Heart left ventricle (tissue), 16 donors: Measurements from ENCODE around the gene SEC14L2. TPM values are rescaled to one million over a fixed set of nuclear protein-coding genes. Genes with fewer than 3 reads are reported as not detected.

ENCODE experiments used
- ATAC-seq, 4 donors: fragments of 200-7000 bp; cut with Tn5 transposase; one replicate each; pipeline ENCODE4 v1.9.1; 2020 to 2022; ENCODE audit warnings: moderate library complexity in 4 of 4, mild to moderate bottlenecking in 3 of 4, moderate number of reproducible peaks in 1 of 4
- DNase-seq, 5 donors: peaks; one replicate each; pipeline ENCODE4 v3.0.0-alpha.2; 2020
- H3K27ac ChIP-seq, 12 donors: fragments of 200-600 bp; sonication (generic) in 4 of 12; one replicate each; pipeline versions ENCODE4 v1.5.0 to v1.8.0; 2016 to 2022; ENCODE audit warnings: mild to moderate bottlenecking in 2 of 12
- H3K27me3 ChIP-seq, 9 donors: fragments of 200-600 bp; sonication (generic) in 2 of 9; one replicate each; pipeline versions ENCODE4 v1.5.1 to v1.8.0; 2016 to 2022; ENCODE audit warnings: mild to moderate bottlenecking in 3 of 9
- H3K36me3 ChIP-seq, 9 donors: fragments of 200-600 bp; sonication (generic) in 2 of 9; one replicate each; pipeline versions ENCODE4 v1.5.0 to v1.8.0; 2018 to 2022; ENCODE audit warnings: mild to moderate bottlenecking in 2 of 9
- H3K4me1 ChIP-seq, 12 donors: fragments of 200-600 bp; sonication (generic) in 4 of 12; one replicate each; pipeline versions ENCODE4 v1.5.0 to v1.8.0; 2016 to 2022; ENCODE audit warnings: mild to moderate bottlenecking in 3 of 12
- H3K4me3 ChIP-seq, 12 donors: fragments of 200-600 bp; sonication (generic) in 4 of 12; one replicate each; pipeline versions ENCODE4 v1.5.0 to v1.8.0; 2017 to 2022; ENCODE audit warnings: mild to moderate bottlenecking in 9 of 12, moderate library complexity in 4 of 12
- H3K9me3 ChIP-seq, 12 donors: fragments of 200-600 bp; sonication (generic) in 4 of 12; one replicate each; pipeline versions ENCODE4 v1.5.0 to v1.8.0; 2016 to 2022; ENCODE audit warnings: mild to moderate bottlenecking in 1 of 12
- POLR2A ChIP-seq, 2 donors: fragments of 450-650 bp; IDR thresholded peaks; one replicate each; pipeline ENCODE4 v1.6.1; 2017; ENCODE audit warnings: antibody characterized with exemption in 2 of 2, mild to moderate bottlenecking in 2 of 2, moderate library complexity in 2 of 2
- WGBS, 4 donors: extraction: QIAGEN DNeasy Blood & Tissue Kit in 2 of 4; methylation state at CpG; one replicate each; pipeline versions ENCODE4 v1.1.5 to v1.1.7; 2013 to 2018; 5-methylcytosine and 5-hydroxymethylcytosine counted together
- intact Hi-C, 10 donors: fragments of 100-400 bp; cut with DNase I; formaldehyde crosslinking; loops; one replicate each; pipeline versions ENCODE4 v1.11.1 to v1.14.2; 2022
- polyA plus RNA-seq, 2 donors: library from polyadenylated mRNA; stranded (reverse); fragments of 200-250 nt; gene quantifications; one replicate each; pipeline ENCODE4 v1.2.3, GENCODE V29; 2013
- total RNA-seq, 9 donors: library from RNA; depleted of rRNA in 2 of 9; stranded (reverse); fragments of >200 nt in 2 of 9; fragmentation: NEBNext Ultra II Directional in 3 of 9; extraction: Animal tissue kit (Norgen Biotek cat#: 25700) in 3 of 9; gene quantifications; one replicate each; pipeline versions ENCODE4 v1.1.0 to v1.2.4, GENCODE V29; 2016 to 2023
- TF ChIP-seq, protein P1 (sequence below), 12 donors: fragments of 200-600 bp; sonication (generic) in 4 of 12; IDR thresholded peaks; one replicate each; pipeline versions ENCODE4 v1.5.0 to v1.8.0; 2018 to 2022; ENCODE audit warnings: antibody characterized with exemption in 12 of 12, mild to moderate bottlenecking in 5 of 12
- donor health status: ischemic (EF 13 %, LVEDD 7.1; RV severe dilation, severe dysfunction).
- donor health status: healthy with polysubstance abuse.
- donor health status: DM: no; HTN: yes; CAD: no.
- donor health status: DM: no; HTN: no; CAD: no.
- donor health status: ischemic (EF 25% LVEDD 6.9; RV normal size, moderate dysfunction).
- donor health status: ischemic (EF 25% LVEDD 5.7; RV mildly dilated, moderate dysfunction).
- donor health status: healthy.
- donor health status: DM: yes; HTN: yes; CAD: no.
- donor health status: ischemic (EF 35%, LVEDD 5.7; RV mildly dilated, moderate dysfunction).
- donor health status: nonischemic (EF 11% LVEDD 7.7; RV severe dilation, severe dysfunction).
- donor health status: DM: yes; HTN: yes; CAD: no.
- donor health status: PGD.
- donor health status: ischemic (EF 29% LVEDD 5.4; RV normal size, mild dysfunction).
- donor health status: nonischemic (EF 23%, LVEDD 6.1; RV moderate dilation, normal function).

Gene SEC14L2
- total and polyA plus RNA-seq, 11 donors, result 0.30 to 11.2 (median 1.6) TPM

DNA sequence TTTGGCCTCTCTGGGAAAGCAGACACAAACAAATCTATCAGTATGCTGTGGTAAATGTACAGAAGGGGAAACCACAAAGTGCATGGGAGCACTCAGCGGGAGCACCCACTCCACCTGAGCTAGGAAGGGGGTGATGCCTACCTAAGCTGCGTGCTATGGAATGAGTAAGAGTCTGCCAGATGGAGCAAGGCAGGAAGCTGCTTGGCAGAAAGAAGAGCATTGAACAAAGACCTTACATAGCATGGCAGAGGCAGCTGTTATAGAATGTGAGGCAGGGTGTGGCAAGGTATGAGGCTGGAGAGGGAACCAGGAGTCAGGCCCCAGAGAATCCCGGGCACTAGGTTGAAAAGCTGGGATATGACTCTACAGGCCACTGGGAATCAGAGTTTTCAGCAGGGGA, 15.0 kb downstream of the SEC14L2 start:
- Histone ChIP-seq H3K36me3 (peaks cover 0 to 66% (median 22%) of the 10 kb centered on the region in 9 donors), H3K27ac (no peak overlapping the region), H3K4me1 (no peaks in the 10 kb centered on the region), H3K27me3 (no peaks in the 10 kb centered on the region), H3K4me3 (no peak overlapping the region), H3K9me3 (no peaks in the 10 kb centered on the region)
- TF ChIP-seq, protein P1, sequence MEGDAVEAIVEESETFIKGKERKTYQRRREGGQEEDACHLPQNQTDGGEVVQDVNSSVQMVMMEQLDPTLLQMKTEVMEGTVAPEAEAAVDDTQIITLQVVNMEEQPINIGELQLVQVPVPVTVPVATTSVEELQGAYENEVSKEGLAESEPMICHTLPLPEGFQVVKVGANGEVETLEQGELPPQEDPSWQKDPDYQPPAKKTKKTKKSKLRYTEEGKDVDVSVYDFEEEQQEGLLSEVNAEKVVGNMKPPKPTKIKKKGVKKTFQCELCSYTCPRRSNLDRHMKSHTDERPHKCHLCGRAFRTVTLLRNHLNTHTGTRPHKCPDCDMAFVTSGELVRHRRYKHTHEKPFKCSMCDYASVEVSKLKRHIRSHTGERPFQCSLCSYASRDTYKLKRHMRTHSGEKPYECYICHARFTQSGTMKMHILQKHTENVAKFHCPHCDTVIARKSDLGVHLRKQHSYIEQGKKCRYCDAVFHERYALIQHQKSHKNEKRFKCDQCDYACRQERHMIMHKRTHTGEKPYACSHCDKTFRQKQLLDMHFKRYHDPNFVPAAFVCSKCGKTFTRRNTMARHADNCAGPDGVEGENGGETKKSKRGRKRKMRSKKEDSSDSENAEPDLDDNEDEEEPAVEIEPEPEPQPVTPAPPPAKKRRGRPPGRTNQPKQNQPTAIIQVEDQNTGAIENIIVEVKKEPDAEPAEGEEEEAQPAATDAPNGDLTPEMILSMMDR (IDR thresholded peaks at IDR 0.05), result no peak
- TF ChIP-seq POLR2A (IDR thresholded peaks at IDR 0.05), result no peak
- intact Hi-C loops, result no loop called here
- DNase-seq (no peak), ATAC-seq (no peak)
- 84 to 95% (median 86%) methylated on average over 3 of the region's 3 CpGs for WGBS, 4 donors

DNA sequence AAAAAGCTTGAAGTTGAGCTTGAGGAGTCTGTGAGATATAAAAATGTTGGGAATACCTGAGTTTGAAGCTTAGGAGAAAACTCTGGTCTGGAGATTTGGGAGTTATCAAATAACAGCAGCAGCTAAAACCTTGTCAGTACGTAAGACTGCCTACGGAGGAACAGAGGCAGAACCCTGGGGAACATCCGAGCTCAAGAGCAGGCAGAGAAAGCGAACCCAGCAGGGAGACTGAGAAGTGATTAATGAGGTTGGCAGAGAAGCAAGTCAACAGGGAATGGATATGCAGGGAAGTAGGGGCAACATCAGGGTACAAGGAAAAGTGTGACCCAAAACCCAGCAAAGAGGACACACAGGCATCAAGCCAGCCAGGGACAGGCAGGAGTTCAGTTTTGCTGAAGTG, 16.2 kb downstream of the SEC14L2 start:
- peaks cover 0 to 66% (median 32%) of the 10 kb centered on the region in 9 donors for H3K36me3 ChIP-seq
- no peak for ATAC-seq
- WGBS, 4 donors, result 87 to 94% (median 92%) methylated on average over 4 of the region's 4 CpGs

DNA sequence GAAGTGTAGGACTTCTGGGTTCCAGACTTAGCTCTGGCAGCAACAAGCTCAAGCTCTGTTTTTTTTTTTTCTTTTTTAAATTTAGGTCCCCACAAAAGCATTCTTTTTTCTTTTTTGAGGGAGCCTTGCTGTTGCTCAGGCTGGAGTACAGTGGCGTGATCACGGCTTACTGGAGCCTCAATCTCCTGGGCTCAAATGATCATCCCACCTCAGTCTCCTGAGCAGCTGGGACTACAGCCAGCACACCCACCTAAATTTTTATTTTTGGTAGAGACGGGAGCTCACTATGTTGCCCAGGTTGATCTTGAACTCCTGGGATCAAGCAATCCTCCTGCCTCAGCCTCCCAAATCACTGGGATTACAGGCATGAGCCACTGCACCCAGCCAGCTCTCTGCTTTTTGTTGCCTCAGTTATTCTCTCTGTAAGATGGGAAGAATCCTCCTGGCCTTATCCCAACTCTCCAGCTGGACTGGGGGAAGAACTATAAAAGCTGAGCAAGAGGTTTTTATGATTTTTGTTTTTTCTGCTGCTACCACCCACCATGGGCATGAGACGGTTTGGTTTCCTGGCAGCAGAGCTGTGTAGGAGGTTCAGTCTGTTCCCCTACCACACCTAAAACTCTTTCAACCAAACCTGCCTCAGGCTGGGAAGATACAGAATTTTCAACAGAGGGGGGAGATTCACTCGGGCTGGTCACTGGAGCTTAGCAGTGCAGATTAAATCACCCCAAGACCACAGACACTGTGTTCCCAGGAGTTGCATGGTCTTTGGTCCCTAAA, 17.1 kb downstream of the SEC14L2 start:
- no peak overlapping the region for H3K27ac ChIP-seq
- H3K9me3 ChIP-seq, result no peaks in the 10 kb centered on the region
- no peaks in the 10 kb centered on the region for H3K27me3 ChIP-seq
- no peaks in the 10 kb centered on the region for H3K4me1 ChIP-seq
- TF ChIP-seq, protein P1 (IDR thresholded peaks at IDR 0.05), result no peak
- no peak for TF ChIP-seq POLR2A (IDR thresholded peaks at IDR 0.05)
- WGBS, 4 donors, result 82 to 97% (median 87%) methylated on average over 5 of the region's 5 CpGs
- intact Hi-C loops, result no loop called here
- no peak for ATAC-seq
- H3K4me3 ChIP-seq, result no peak overlapping the region
- H3K36me3 ChIP-seq, result peaks cover 0 to 67% (median 40%) of the 10 kb centered on the region in 9 donors
- DNase-seq, result no peak

More for the DNA sequence above, 16.2 kb downstream of the SEC14L2 start:
- intact Hi-C loops, result no loop called here
- DNase-seq, result no peak
- Histone ChIP-seq H3K9me3 (no peaks in the 10 kb centered on the region), H3K27me3 (no peaks in the 10 kb centered on the region), H3K4me1 (no peaks in the 10 kb centered on the region), H3K27ac (no peak overlapping the region), H3K4me3 (no peak overlapping the region)
- no peak for TF ChIP-seq POLR2A (IDR thresholded peaks at IDR 0.05)
- TF ChIP-seq, protein P1 (IDR thresholded peaks at IDR 0.05), result no peak

DNA sequence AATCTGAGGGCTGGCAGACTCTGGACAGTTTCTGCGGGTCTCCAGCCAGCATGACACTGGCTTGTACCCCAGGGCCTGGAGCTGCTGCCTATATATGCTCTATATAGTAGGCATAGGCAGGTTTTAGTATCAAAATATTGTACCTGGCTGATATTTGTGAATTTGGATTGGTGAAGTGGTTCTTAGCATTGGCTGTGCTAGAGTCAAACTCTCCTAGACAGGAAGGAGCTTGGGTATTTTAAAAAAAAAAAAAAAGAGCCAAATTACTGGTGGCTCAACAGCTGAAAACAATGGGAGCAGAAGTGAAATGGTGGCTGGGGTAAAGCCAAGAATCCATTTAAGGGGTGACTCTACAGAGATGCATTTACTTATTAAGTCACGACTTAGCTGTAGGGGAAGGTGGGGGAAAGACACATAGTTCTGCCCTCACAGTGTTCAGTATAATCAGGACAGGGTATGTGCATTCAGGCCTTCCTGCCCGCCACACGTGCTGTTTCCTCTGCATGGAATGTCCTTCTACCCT, 17.8 kb downstream of the SEC14L2 start:
- no peak overlapping the region for H3K27ac ChIP-seq
- TF ChIP-seq, protein P1 (IDR thresholded peaks at IDR 0.05), result no peak
- no peak for TF ChIP-seq POLR2A (IDR thresholded peaks at IDR 0.05)
- no peaks in the 10 kb centered on the region for H3K9me3 ChIP-seq
- no peak for ATAC-seq
- no peak overlapping the region for H3K4me3 ChIP-seq
- DNase-seq, result no peak
- H3K27me3 ChIP-seq, result no peaks in the 10 kb centered on the region
- intact Hi-C loops, result no loop called here
- H3K36me3 ChIP-seq, result peaks cover 0 to 69% (median 45%) of the 10 kb centered on the region in 9 donors
- 74 to 86% (median 84%) methylated on average over 4 of the region's 4 CpGs for WGBS, 4 donors
- H3K4me1 ChIP-seq, result no peaks in the 10 kb centered on the region
